Measurements from ENCODE around the gene AGMAT. TPM values are rescaled to one million over a fixed set of nuclear protein-coding genes. Genes with fewer than 3 reads are reported as not detected.

Gene AGMAT, protein sequence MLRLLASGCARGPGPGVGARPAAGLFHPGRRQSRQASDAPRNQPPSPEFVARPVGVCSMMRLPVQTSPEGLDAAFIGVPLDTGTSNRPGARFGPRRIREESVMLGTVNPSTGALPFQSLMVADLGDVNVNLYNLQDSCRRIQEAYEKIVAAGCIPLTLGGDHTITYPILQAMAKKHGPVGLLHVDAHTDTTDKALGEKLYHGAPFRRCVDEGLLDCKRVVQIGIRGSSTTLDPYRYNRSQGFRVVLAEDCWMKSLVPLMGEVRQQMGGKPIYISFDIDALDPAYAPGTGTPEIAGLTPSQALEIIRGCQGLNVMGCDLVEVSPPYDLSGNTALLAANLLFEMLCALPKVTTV
- total RNA-seq (1 to 10 TPM; 3.3 to 3.6 TPM), polyA plus RNA-seq (1 to 10 TPM; 6.1 to 7.1 TPM)

DNA sequence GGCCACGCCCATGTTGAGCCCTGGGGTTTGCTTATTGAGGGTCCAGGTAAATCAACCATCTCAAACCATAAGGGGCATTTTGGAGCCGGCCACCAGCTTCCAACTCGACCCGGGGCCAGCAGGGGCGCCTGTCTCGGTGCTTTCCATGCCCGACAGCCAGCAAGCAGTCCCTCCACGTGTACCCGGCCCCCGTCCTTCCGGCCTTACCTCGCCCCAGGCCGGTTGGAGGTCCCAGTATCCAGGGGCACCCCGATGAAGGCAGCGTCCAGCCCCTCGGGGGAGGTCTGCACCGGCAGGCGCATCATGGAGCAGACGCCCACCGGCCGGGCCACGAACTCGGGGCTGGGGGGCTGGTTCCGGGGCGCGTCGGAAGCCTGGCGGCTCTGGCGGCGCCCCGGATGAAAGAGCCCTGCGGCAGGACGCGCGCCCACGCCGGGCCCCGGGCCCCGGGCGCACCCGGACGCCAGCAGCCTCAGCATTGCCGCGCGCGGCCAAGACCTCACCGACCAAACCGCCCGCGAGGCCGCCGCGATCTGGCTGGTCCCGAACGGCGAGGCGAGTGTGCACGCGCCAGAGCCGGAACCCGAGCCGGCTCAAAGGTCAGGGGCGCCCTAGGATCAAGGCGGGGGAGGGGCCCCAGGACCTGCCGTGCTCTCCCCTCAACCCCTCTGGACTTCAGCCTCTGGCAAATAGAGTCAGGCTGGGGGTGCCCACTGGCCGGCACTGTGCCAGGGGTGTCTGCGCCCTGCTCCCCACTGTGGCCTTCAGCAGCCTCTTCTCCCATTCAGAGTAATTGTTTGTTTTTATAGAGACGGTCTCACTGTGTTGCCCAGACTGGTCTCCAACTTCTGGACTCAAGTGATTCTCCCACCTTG lies at the start of gene AGMAT:
Gene AGMAT, minus strand, starts transcription at position 563 of the 875 bp plus-strand sequence. Its CDS starts 84 bp downstream, at position 479.
- no peaks in the 10 kb centered on the region for H3K9me3 ChIP-seq (ENCODE audit: control insufficient read depth in 1 of 2, low read length in 2 of 2)
- peak within 1 kb of the TSS; percentile 54 for H3K27ac ChIP-seq (ENCODE audit: low read depth, low read length)
- Mint-ChIP-seq H3K9me3 (peaks cover 0 to 4% (median 0%) of the 10 kb centered on the region in 8 donors), H3K27ac (peak within 1 kb of the TSS; percentile 71 to 94 (median 82)), H3K4me3 (peak within 1 kb of the TSS; percentile 73 to 88 (median 84)), H3K4me1 (peaks cover 11 to 38% (median 29%) of the 10 kb centered on the region in 4 donors), H3K36me3 (peaks cover 8 to 18% of the 10 kb centered on the region in 2 donors), H3K27me3 (no peaks in the 10 kb centered on the region)
- peak within 1 kb of the TSS; percentile 65 to 85 for H3K4me3 ChIP-seq (ENCODE audit: low read length in 2 of 2)
- intact Hi-C loops (cut with micrococcal nuclease): no loop called here
- no peaks in the 10 kb centered on the region for H3K27me3 ChIP-seq (ENCODE audit: insufficient read depth, low read length)
- peak; percentile 40 to 62 (median 53) for DNase-seq
- H3K36me3 ChIP-seq (ENCODE audit: insufficient read depth, low read length): no peaks in the 10 kb centered on the region
- CTCF ChIA-PET (ENCODE audit: partially characterized antibody): interaction anchor here (0.6 to 1.1 kb wide), 3 partner anchors 8 to 48 kb away, joined by 3 read pairs; partner anchors contain the start of gene DDI2
- H3K4me1 ChIP-seq (ENCODE audit: insufficient read depth, low read length): peaks cover 32% of the 10 kb centered on the region
- POLR2A ChIA-PET (ENCODE audit: partially characterized antibody): interaction anchor here (1.0 to 1.3 kb wide), 3 partner anchors 19 to 33 kb away, joined by 3 to 6 read pairs (median 4); partner anchors contain the start of gene DDI2

DNA sequence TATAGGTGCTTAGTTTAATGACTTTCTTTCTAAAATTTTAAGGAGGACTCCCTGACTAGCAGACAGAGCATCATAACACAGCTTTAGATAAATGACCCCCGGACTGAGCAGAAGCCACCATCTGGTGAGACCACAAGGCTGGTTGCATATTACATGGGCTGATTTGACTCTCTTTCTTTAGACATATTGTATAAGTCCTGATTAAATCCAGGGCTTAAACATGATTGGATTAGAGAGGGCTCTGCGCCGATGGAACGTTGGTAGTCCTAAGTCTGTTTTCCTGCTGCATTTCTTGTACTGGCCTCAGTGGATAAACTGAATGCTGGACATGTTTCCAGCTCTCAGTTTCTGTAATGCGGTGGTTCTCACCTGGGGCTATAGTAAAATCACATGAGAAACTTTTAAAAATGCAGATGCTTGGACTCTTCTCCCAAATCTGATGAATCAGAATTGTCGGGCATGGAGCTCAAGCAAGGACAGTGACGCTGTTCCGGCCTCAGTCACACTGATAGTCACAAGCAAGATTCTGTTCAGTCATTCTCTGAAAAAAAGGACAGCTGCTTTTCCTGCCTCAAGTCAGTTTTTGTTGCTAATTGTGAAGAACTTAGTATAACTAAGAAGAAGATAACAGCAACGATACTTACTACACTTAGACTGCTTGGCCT lies 49.0 kb upstream of the AGMAT start:
- Histone ChIP-seq H3K4me1 (ENCODE audit: insufficient read depth, low read length) (no peaks in the 10 kb centered on the region), H3K9me3 (ENCODE audit: control insufficient read depth in 1 of 2, low read length in 2 of 2) (no peaks in the 10 kb centered on the region), H3K27ac (ENCODE audit: low read depth, low read length) (no peak overlapping the region), H3K36me3 (ENCODE audit: insufficient read depth, low read length) (peaks cover 55% of the 10 kb centered on the region), H3K4me3 (ENCODE audit: low read length in 2 of 2) (no peak overlapping the region), H3K27me3 (ENCODE audit: insufficient read depth, low read length) (no peaks in the 10 kb centered on the region)
- intact Hi-C loops (cut with micrococcal nuclease): no loop called here
- ChIA-PET POLR2A (ENCODE audit: partially characterized antibody) (no interaction called here), CTCF (ENCODE audit: partially characterized antibody) (no interaction called here)
- DNase-seq: no peak
- Mint-ChIP-seq H3K4me3 (no peak overlapping the region), H3K27me3 (no peaks in the 10 kb centered on the region), H3K36me3 (peaks cover 58 to 86% of the 10 kb centered on the region in 2 donors), H3K4me1 (peaks cover 0 to 4% (median 2%) of the 10 kb centered on the region in 4 donors), H3K27ac (no peak overlapping the region), H3K9me3 (no peaks in the 10 kb centered on the region)

DNA sequence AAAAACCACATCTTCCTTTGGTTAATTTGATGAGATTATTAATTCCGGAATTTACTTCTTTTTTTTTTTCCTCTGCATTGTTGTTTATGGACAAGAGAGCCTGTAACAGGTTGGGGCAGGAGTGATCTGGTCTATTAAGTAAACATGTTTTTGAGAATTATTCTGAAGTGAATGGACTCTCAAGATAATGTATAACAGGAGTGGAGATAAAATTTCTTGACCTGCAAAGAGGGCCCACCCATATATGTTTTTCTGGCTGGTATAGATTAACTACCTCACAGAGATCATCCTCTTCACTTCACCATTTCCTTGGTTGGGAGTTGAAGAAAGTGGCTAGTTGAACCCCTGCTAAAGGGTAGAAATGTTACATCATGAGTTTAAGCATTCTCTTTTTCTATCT lies 43.2 kb upstream of the AGMAT start:
- POLR2A ChIA-PET (ENCODE audit: partially characterized antibody): interaction anchor here (1.6 kb wide), 1 partner anchor 10 kb away, joined by 4 read pairs; the partner anchor contains the start of gene DDI2
- Mint-ChIP-seq H3K27ac (peak overlapping the region in 3 of 7 donors; percentile 14 to 25 (median 15)), H3K36me3 (peaks cover 45 to 60% of the 10 kb centered on the region in 2 donors), H3K4me1 (peaks cover 17 to 35% (median 26%) of the 10 kb centered on the region in 4 donors), H3K4me3 (no peak overlapping the region), H3K27me3 (no peaks in the 10 kb centered on the region), H3K9me3 (no peaks in the 10 kb centered on the region)
- CTCF ChIA-PET (ENCODE audit: partially characterized antibody): no interaction called here
- H3K27ac ChIP-seq (ENCODE audit: low read depth, low read length): no peak overlapping the region
- H3K27me3 ChIP-seq (ENCODE audit: insufficient read depth, low read length): no peaks in the 10 kb centered on the region
- intact Hi-C loops (cut with micrococcal nuclease): no loop called here
- peaks cover 23% of the 10 kb centered on the region for H3K36me3 ChIP-seq (ENCODE audit: insufficient read depth, low read length)
- DNase-seq: no peak
- H3K4me3 ChIP-seq (ENCODE audit: low read length in 2 of 2): no peak overlapping the region
- no peaks in the 10 kb centered on the region for H3K9me3 ChIP-seq (ENCODE audit: control insufficient read depth in 1 of 2, low read length in 2 of 2)
- H3K4me1 ChIP-seq (ENCODE audit: insufficient read depth, low read length): peaks cover 29% of the 10 kb centered on the region

DNA sequence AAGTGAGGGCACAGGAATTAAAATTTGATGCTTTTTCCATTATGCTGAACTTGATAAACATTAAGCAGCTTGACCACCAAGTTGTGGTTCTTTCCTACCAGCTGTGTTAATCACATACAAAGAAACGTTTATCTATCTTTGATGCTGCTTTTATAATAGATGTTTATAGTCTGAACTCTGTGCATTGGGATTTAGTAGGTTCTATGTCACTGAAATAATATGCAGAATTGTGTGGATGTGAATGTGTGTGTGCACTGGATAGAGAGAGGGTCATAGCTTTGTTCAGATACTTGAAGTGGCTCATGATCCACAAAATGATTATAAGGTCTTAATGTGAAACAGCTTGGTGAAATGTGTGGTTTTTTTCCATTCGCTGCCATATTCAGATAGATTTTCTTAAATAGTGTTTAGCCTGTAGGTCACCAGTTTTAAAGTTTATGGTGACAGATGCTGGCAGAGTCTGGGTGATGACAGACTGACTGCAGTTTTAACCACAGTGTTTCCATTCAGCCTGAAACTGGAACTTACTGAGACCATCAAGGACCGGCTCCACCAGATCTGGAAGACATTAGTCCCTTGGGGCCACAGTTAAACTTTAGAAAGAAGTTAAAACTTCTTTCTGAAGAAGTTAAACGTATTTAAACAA lies 42.6 kb upstream of the AGMAT start:
- Mint-ChIP-seq H3K27me3 (no peaks in the 10 kb centered on the region), H3K9me3 (no peaks in the 10 kb centered on the region), H3K36me3 (peaks cover 45 to 56% of the 10 kb centered on the region in 2 donors), H3K4me3 (no peak overlapping the region), H3K27ac (peak overlapping the region in 5 of 7 donors; percentile 12 to 23 (median 15)), H3K4me1 (peaks cover 21 to 40% (median 31%) of the 10 kb centered on the region in 4 donors)
- Histone ChIP-seq H3K27ac (ENCODE audit: low read depth, low read length) (no peak overlapping the region), H3K36me3 (ENCODE audit: insufficient read depth, low read length) (peaks cover 21% of the 10 kb centered on the region), H3K4me3 (ENCODE audit: low read length in 2 of 2) (no peak overlapping the region), H3K9me3 (ENCODE audit: control insufficient read depth in 1 of 2, low read length in 2 of 2) (no peaks in the 10 kb centered on the region), H3K4me1 (ENCODE audit: insufficient read depth, low read length) (peaks cover 34% of the 10 kb centered on the region), H3K27me3 (ENCODE audit: insufficient read depth, low read length) (no peaks in the 10 kb centered on the region)
- ChIA-PET POLR2A (ENCODE audit: partially characterized antibody) (interaction anchor here (1.6 kb wide), 1 partner anchor 10 kb away, joined by 4 read pairs; the partner anchor contains the start of gene DDI2), CTCF (ENCODE audit: partially characterized antibody) (interaction anchor here (0.8 kb wide), 1 partner anchor 10 kb away, joined by 3 read pairs; the partner anchor contains the start of gene DDI2)
- no peak for DNase-seq
- intact Hi-C loops (cut with micrococcal nuclease): no loop called here

DNA sequence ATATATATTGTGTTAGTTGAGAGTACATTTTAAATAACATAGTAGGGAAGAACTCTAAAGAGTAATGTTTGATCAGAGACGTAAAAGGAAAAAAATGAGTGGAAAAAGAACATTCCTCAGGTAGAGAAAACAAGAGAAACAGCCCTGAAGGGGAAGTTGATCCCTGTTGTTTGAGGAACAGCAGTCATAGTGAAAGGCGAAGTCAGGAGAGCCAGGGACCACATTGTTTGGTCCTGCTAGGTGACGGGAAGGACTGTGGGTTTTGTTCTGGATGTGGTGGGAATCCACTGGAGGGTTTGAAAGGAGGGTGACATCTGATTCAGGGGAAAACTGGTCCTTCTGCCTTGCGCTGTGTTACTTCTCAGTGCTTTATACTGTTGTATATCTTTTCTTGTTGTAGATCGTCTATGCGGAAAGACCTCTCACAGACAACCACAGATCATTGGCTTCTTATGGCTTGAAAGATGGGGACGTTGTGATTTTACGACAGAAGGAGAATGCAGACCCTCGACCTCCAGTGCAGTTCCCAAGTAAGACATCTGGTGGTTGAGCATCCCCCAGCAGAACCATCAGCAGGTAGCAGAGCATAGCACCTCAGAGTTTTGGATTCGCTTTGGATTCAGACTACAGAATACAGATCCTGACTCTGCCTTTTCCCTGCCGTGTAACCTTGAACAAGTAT lies 41.6 kb upstream of the AGMAT start:
- Mint-ChIP-seq H3K4me1 (peaks cover 25 to 48% (median 39%) of the 10 kb centered on the region in 4 donors), H3K4me3 (peak overlapping the region in 1 of 8 donors; percentile 10), H3K36me3 (peaks cover 42 to 47% of the 10 kb centered on the region in 2 donors), H3K9me3 (no peaks in the 10 kb centered on the region), H3K27me3 (no peaks in the 10 kb centered on the region), H3K27ac (peak overlapping the region in 4 of 7 donors; percentile 6 to 48 (median 34))
- no peak for DNase-seq
- Histone ChIP-seq H3K27me3 (ENCODE audit: insufficient read depth, low read length) (no peaks in the 10 kb centered on the region), H3K36me3 (ENCODE audit: insufficient read depth, low read length) (peaks cover 21% of the 10 kb centered on the region), H3K9me3 (ENCODE audit: control insufficient read depth in 1 of 2, low read length in 2 of 2) (no peaks in the 10 kb centered on the region), H3K4me3 (ENCODE audit: low read length in 2 of 2) (no peak overlapping the region), H3K4me1 (ENCODE audit: insufficient read depth, low read length) (peaks cover 44% of the 10 kb centered on the region), H3K27ac (ENCODE audit: low read depth, low read length) (no peak overlapping the region)
- intact Hi-C loops (cut with micrococcal nuclease): no loop called here
- POLR2A ChIA-PET (ENCODE audit: partially characterized antibody): interaction anchor here (1.6 kb wide), 1 partner anchor 9 kb away, joined by 4 read pairs; the partner anchor contains the start of gene DDI2
- CTCF ChIA-PET (ENCODE audit: partially characterized antibody): interaction anchor here (0.8 kb wide), 1 partner anchor 9 kb away, joined by 3 read pairs; the partner anchor contains the start of gene DDI2

Data from CD4-positive, alpha-beta memory T cell (primary cell).